ENCODE data around the gene ARFGAP2. TPM values are rescaled to one million over a fixed set of nuclear protein-coding genes. Genes with fewer than 3 reads are reported as not detected.

The ARFGAP2 gene
- total and polyA plus RNA-seq, 9 donors: 41.5 to 94.9 (median 74.2) TPM

Small RNAs within 50 kb of the gene (microRNA-seq; reads per million reads assigned to microRNA genes)
- gene MIR6745: 0 reads per million in 3 donors

Small RNAs within 50 kb of the gene (small RNA-seq; reads per million reads assigned to genes)
- not detected for gene MIR6745

Other genes with a start within 250 kb of the ARFGAP2 start
- gene CSTPP1, start 240.1 kb downstream of the ARFGAP2 start, total RNA-seq: 10 to 100 TPM; 20.3 to 42.6 (median 25.6) TPM
- 10 to 100 TPM; 20.6 to 25.8 TPM for gene CSTPP1, start 240.1 kb downstream of the ARFGAP2 start, polyA plus RNA-seq
- 10 to 100 TPM; 26.1 to 69.8 (median 40.8) TPM for gene PACSIN3, start 9.6 kb upstream of the ARFGAP2 start, total RNA-seq
- 10 to 100 TPM in 1 of 2 donors, 1 to 10 TPM in 1; 2.9 to 25.7 TPM for gene PACSIN3, start 9.6 kb upstream of the ARFGAP2 start, polyA plus RNA-seq
- 10 to 100 TPM; 20.0 to 34.7 (median 25.8) TPM for gene DDB2, start 38.1 kb upstream of the ARFGAP2 start, total RNA-seq
- 10 to 100 TPM; 21.1 to 40.6 TPM for gene DDB2, start 38.1 kb upstream of the ARFGAP2 start, polyA plus RNA-seq
- gene ACP2, start 71.9 kb upstream of the ARFGAP2 start, total RNA-seq: 10 to 100 TPM; 15.1 to 25.5 (median 18.7) TPM
- 10 to 100 TPM; 14.7 to 20.1 TPM for gene ACP2, start 71.9 kb upstream of the ARFGAP2 start, polyA plus RNA-seq
- gene NR1H3, start 81.1 kb upstream of the ARFGAP2 start, total RNA-seq: 10 to 100 TPM; 19.4 to 39.7 (median 29.0) TPM
- gene NR1H3, start 81.1 kb upstream of the ARFGAP2 start, polyA plus RNA-seq: 10 to 100 TPM; 18.0 to 27.0 TPM
- gene MADD, start 93.3 kb upstream of the ARFGAP2 start, total RNA-seq: 10 to 100 TPM; 29.7 to 53.5 (median 40.1) TPM
- 10 to 100 TPM; 20.3 to 35.4 TPM for gene MADD, start 93.3 kb upstream of the ARFGAP2 start, polyA plus RNA-seq
- under 1 TPM in 3 of 7 donors, not detected in 4; 0.18 to 0.40 (median 0.32) TPM for gene MYBPC3, start 175.8 kb upstream of the ARFGAP2 start, total RNA-seq
- under 1 TPM; 0.05 to 0.22 TPM for gene MYBPC3, start 175.8 kb upstream of the ARFGAP2 start, polyA plus RNA-seq
- 10 to 100 TPM in 2 of 7 donors, 1 to 10 TPM in 5; 5.1 to 21.5 (median 8.5) TPM for gene SPI1, start 201.7 kb upstream of the ARFGAP2 start, total RNA-seq
- gene SPI1, start 201.7 kb upstream of the ARFGAP2 start, polyA plus RNA-seq: 1 to 10 TPM; 3.9 to 6.8 TPM
- 10 to 100 TPM; 38.7 to 60.2 (median 51.7) TPM for gene SLC39A13, start 231.7 kb upstream of the ARFGAP2 start, total RNA-seq
- gene SLC39A13, start 231.7 kb upstream of the ARFGAP2 start, polyA plus RNA-seq: 10 to 100 TPM in 1 of 2 donors, 1 to 10 TPM in 1; 2.8 to 54.8 TPM
- gene PSMC3, start 249.6 kb upstream of the ARFGAP2 start, total RNA-seq: 10 to 100 TPM; 60.7 to 89.6 (median 79.4) TPM
- gene PSMC3, start 249.6 kb upstream of the ARFGAP2 start, polyA plus RNA-seq: 100 to 1,000 TPM; 104 to 267 TPM